A673 (cell line): ENCODE data around the gene RIMS1.

Source experiments
- CTCF ChIP-seq: fragments of 300-800, 200-600 bp; sonication (generic); conservative IDR thresholded peaks from 2 replicates; pipeline ENCODE4 v1.5.1; 2017; ENCODE audit warnings: low read depth, mild to moderate bottlenecking, antibody characterized with exemption, low read length, moderate library complexity, mixed read lengths
- EZH2 ChIP-seq: fragments of 200-600 bp; sonication (generic); IDR thresholded peaks from 2 replicates; pipeline ENCODE4 v1.6.1; 2017; ENCODE audit warnings: borderline replicate concordance, low read depth, mild to moderate bottlenecking, mixed read lengths, antibody characterized with exemption, low read length; ENCODE audit not compliant: poor library complexity, severe bottlenecking

GRCh38 chr6:72389698-72390097 lies 503.3 kb downstream of the RIMS1 start:
- TF ChIP-seq CTCF = no peak
- no peak for TF ChIP-seq EZH2
